Muscle layer of duodenum (tissue), 2 donors: Measurements from ENCODE around the gene SLC16A12.

Experiments
- H3K27ac ChIP-seq: one replicate; pipeline ENCODE4 v1.7.0; 2013; ENCODE audit warnings: mild to moderate bottlenecking, low read length
- H3K27me3 ChIP-seq: one replicate; pipeline ENCODE4 v1.7.0; 2013; ENCODE audit warnings: low read depth, mild to moderate bottlenecking, control low read depth, low read length
- H3K36me3 ChIP-seq, 2 donors: one replicate each; pipeline ENCODE4 v1.7.0; 2013; ENCODE audit warnings: low read length in 2 of 2, control low read depth in 1 of 2, mild to moderate bottlenecking in 1 of 2; ENCODE audit not compliant: insufficient read depth in 2 of 2, control insufficient read depth in 1 of 2
- H3K4me1 ChIP-seq, 2 donors: one replicate each; pipeline ENCODE4 v1.7.0; 2013; ENCODE audit warnings: low read length in 2 of 2, mild to moderate bottlenecking in 2 of 2, control low read depth in 1 of 2, moderate library complexity in 1 of 2; ENCODE audit not compliant: insufficient read depth in 2 of 2, control insufficient read depth in 1 of 2
- H3K4me3 ChIP-seq, 2 donors: one replicate each; pipeline ENCODE4 v1.7.0; 2013; ENCODE audit warnings: low read length in 2 of 2, low read depth in 1 of 2, mild to moderate bottlenecking in 1 of 2
- H3K9me3 ChIP-seq, 2 donors: one replicate each; pipeline ENCODE4 v1.7.0; 2013; ENCODE audit warnings: low read length in 2 of 2, control low read depth in 1 of 2, mild to moderate bottlenecking in 1 of 2; ENCODE audit not compliant: control insufficient read depth in 1 of 2
- donor health status: healthy.

Gene SLC16A12

DNA sequence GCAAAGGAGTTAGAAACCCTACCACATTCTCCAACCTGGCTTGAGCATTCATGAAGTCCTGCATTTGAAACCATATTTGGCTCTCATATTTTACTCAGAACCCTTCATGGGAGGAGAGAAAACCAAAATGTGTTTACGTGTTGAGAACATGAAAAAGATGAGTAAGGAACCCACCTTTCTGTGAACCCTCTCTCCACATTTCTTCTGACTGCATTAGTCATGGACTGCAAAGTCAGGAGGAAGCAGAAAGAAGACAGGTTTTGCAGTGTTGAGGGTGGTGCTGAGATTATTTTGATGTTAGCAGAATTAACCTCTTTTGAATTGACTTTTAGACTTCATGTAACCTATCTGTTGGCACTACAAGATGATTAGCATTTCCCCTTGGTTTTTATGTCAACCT, 152.6 kb downstream of the SLC16A12 start:
- no peak overlapping the region for H3K27ac ChIP-seq
- no peak overlapping the region for H3K4me3 ChIP-seq
- H3K9me3 ChIP-seq: no peaks in the 10 kb centered on the region
- no peaks in the 10 kb centered on the region for H3K4me1 ChIP-seq
- no peaks in the 10 kb centered on the region for H3K36me3 ChIP-seq
- H3K27me3 ChIP-seq: no peaks in the 10 kb centered on the region
